GM21423 (cell line): ENCODE results near the gene SIPA1L3.

ENCODE experiments used
- ATAC-seq: cut with Tn5 transposase; IDR thresholded peaks from one replicate; pipeline ENCODE4 v1.9.1; 2021; ENCODE audit warnings: mild to moderate bottlenecking, moderate library complexity; ENCODE audit not compliant: unreplicated experiment

SIPA1L3 gene

GRCh38 chr19:38251564-38252051, 344.6 kb downstream of the SIPA1L3 start:
- no peak for ATAC-seq

- ATAC-seq: no peak
Measured at GRCh38 chr19:38252385-38252784, 345.4 kb downstream of the SIPA1L3 start.

- ATAC-seq: no peak
Measured at GRCh38 chr19:38252941-38253691, 346.1 kb downstream of the SIPA1L3 start.

- ATAC-seq: no peak
Measured at GRCh38 chr19:38253788-38254187, 346.8 kb downstream of the SIPA1L3 start.

- no peak for ATAC-seq
Measured at GRCh38 chr19:38255383-38256014, 348.5 kb downstream of the SIPA1L3 start.
